ENCODE results near the gene PLLP. TPM values are rescaled to one million over a fixed set of nuclear protein-coding genes. Genes with fewer than 3 reads are reported as not detected.
"Not testable (repeated sequence)": the region's sequence is repeated elsewhere in the genome, so short reads cannot be mapped to it uniquely, and the experiment has no call there.

PLLP gene
- total RNA-seq, 2 donors from 2014 or later, result 5.0 to 8.2 TPM

GRCh38 chr16:57281791-57282190, 2.7 kb downstream of the PLLP start:
- intact Hi-C loops (cut with DNase I), result loop anchor here in 1 of 2 donors (10.0 kb wide), 1 partner anchor 97 kb away; the partner anchor contains the start of genes PSME3IP1 and RSPRY1
- DNase-seq, result peak; percentile 4
- ATAC-seq, result no peak

- intact Hi-C loops (cut with DNase I), result loop anchor here in 1 of 2 donors (10.0 kb wide), 1 partner anchor 95 kb away; the partner anchor contains the start of genes PSME3IP1 and RSPRY1
- DNase-seq (peak; percentile 27), ATAC-seq (no peak)
Observed at GRCh38 chr16:57279780-57280638, 4.5 kb downstream of the PLLP start.

- intact Hi-C loops (cut with DNase I), result no loop called here
- peak; percentile 15 for DNase-seq
- ATAC-seq, result no peak
Observed at GRCh38 chr16:57278494-57278893, 6.0 kb downstream of the PLLP start.

GRCh38 chr16:57277586-57277985, 6.9 kb downstream of the PLLP start:
- intact Hi-C loops (cut with DNase I), result no loop called here
- ATAC-seq (peak; percentile 57 to 61), DNase-seq (peak; percentile 26)

DNA sequence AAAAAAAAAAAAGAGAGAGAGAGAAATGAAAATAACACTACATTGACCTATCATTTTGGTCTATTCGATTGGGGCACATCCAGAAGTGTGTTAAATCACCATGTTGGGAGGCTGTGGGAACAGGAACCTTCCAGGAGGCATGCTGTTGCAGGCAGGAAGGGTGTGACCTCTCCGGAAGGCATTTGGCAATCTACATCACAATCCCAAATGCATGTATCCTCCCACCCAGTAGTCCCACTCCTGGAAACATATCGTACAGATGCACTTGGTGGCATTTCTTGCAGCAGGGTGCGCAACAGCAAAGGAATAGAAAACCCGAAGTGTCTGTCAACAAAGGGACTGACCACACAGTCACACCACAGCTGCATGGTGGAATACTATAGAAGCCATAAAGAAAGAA, 7.9 kb downstream of the PLLP start:
- intact Hi-C loops (cut with DNase I), result no loop called here
- peak; percentile 53 for DNase-seq
- ATAC-seq, result peak in 1 of 2 donors; percentile 58

DNA sequence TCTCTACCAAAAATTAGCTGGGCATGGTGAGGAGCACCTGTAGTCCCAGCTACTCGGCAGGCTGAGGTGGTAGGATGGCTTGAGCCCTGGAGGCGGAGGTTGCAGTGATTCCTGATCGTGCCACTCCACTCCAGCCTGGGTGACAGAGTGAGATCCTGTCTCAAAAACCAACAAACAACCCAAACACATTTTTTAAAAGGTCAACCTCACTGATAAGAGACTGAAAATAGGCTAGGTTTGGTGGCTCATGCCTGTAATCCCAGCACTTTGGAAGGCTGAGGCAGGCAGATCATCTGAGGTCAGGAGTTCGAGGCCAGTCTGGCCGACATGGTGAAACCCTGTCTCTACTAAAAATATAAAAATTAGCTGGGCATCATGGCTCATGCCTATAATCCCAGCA, 8.5 kb downstream of the PLLP start:
- intact Hi-C loops (cut with DNase I); ATAC-seq: not testable (repeated sequence)
- peak; percentile 12 for DNase-seq

GRCh38 chr16:57273826-57274225, 10.6 kb downstream of the PLLP start:
- DNase-seq (no peak), ATAC-seq (no peak)
- intact Hi-C loops (cut with DNase I), result no loop called here

DNA sequence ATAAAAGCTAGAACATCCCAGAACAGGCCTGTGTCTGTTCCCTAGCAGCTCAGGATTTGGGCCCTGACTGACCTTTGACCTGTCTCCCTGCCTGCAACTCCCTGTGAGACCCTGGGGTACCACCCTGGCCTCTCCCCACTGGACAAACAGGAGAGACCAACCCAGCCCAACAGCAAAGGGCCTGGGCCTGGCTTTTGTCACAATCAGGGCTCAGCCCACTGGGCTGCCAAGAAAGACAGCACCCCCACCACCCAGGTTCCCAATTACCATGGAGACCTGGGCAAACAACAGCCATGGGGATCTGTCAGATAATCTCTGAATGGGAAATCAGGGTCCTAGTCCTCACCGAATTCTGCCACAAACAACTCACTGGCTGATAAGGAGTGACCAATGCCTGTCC, 11.1 kb downstream of the PLLP start:
- ATAC-seq (no peak), DNase-seq (peak; percentile 30)
- intact Hi-C loops (cut with DNase I), result no loop called here

DNA sequence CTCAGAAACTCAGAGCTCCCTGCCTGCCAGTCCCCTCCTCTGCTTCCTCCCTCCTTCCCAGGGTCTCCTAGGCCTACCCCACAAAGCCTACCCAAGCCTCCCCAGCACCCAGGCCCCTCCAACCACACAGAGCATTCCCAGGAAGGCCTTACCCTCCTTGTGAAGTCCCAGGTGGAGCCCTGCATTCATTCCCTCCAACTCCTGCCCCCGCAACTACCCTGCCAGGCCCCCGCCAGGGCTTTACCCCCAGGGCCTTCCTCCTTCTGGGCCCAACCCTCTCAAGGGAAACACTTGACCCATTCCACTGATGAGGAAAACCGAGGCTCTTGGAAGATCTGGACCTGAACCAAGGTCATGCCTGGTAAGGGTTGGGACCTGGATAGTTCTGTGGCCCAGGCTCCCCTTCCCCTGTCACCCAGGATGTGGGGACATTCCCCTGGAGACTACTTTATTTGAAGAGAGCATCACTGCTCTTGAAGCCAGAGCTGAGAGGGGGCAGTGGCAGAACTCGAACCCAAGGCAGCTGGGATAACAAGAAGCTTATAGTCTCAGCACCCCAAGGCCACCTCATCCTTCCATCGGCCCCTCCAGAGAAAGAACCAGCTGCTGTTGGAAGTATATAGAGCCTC, 12.5 kb downstream of the PLLP start:
- intact Hi-C loops (cut with DNase I), result no loop called here
- no peak for ATAC-seq
- peak; percentile 5 for DNase-seq

DNA sequence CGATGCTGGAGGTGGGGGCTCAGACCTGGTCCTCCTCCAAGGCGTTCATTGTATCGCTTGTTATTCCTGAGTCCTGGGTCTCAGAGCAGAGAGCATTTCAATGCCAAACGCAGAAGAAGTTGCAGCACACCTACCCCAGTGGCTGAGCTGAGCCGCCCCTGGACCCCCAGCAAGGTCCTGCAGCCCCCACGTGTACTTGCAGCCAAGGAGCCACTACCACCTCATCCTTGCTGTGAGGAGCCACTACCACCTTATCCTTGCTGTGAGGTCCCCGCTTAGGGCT, 13.5 kb downstream of the PLLP start:
- intact Hi-C loops (cut with DNase I), result no loop called here
- ATAC-seq (no peak), DNase-seq (peak; percentile 3)

- intact Hi-C loops (cut with DNase I), result no loop called here
- ATAC-seq (no peak), DNase-seq (peak; percentile 14)
Observed at GRCh38 chr16:57270221-57271062, 14.0 kb downstream of the PLLP start.

DNA sequence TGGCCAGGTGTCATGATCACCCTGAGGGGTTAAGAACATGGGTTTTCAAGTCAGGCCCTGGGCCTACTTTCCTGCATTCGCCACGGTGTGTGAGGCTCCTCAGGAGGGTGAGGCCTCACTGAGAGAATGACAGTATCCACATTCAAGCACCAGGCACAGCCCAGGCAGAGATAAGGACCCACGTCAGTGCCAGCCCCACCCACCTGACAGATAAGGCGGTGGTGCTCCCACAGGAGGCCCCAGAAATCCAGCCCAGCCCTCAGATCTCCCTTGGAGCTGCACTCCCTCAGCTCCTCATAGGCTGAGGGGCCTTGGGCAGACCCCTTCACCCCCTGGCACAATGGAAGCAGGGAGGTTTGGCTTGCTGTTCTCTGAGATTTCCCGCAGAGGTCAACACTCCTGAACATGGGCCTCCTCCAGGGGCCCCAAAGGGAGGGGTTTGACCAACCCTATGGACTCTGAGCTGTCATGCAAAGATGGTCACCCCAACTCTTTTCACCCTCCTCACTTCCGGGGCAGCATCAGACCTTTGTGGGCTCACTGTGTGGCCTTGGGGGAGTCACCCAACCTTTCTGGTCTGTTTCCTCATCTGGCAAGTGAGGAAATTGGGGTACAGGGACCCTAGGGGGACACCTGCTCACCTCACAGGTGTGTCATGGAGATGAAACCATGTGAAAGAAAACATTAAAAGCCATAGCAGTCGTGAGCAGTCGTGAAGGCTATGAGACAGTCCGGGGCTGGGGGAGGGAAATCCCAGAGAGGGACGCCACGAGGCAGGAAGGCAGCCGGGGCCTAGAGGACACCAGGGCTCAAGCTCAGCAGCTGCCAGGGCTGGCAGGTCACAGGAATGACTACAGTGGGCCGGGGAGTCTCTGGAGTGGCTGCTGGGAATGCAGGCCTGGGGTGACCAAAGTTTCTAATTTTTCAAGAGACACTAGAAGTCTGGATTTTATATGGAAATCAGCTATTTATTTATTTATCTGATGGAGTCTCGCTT, 15.4 kb downstream of the PLLP start:
- ATAC-seq (peak; percentile 77 to 89), DNase-seq (peak; percentile 87)
- intact Hi-C loops (cut with DNase I), result no loop called here

GRCh38 chr16:57267343-57267742, 17.1 kb downstream of the PLLP start:
- DNase-seq; intact Hi-C loops (cut with DNase I); ATAC-seq: not testable (repeated sequence)

DNA sequence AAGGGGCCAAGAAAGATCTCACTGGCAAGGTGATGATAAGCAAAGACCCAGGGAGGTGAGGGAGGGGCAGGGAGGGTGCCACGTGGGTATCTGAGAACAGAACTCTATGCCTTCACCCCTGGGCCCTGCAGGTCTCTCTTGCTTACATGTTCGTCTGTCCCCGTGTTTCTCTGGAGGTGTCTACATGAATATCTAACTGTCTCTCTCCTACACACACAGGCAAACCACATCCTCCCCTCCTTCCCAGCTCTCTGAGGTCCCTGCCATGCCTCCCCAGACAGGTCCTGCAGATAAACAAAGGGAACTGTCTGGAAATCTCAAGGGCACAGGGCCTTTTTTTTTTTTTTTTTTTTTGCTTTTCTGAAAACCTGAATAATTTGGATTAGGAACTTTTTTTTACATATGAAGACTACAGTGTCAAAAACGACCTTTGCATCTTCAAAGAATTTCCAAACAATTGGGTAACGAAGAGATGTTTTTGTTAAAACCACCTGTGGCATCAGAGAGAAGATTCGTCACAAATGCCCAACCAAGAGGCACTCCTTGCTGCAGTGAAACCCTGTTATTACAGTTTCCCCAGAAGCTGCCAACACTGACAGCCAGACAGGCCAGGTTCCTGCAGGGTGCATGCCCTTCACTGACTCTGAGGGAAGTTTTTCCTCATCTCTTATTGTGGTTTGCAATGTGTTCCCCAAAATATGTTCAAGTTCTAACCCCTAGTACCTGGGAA, 17.8 kb downstream of the PLLP start:
- no peak for DNase-seq
- ATAC-seq, result peak; percentile 9 to 18
- intact Hi-C loops (cut with DNase I), result no loop called here

DNA sequence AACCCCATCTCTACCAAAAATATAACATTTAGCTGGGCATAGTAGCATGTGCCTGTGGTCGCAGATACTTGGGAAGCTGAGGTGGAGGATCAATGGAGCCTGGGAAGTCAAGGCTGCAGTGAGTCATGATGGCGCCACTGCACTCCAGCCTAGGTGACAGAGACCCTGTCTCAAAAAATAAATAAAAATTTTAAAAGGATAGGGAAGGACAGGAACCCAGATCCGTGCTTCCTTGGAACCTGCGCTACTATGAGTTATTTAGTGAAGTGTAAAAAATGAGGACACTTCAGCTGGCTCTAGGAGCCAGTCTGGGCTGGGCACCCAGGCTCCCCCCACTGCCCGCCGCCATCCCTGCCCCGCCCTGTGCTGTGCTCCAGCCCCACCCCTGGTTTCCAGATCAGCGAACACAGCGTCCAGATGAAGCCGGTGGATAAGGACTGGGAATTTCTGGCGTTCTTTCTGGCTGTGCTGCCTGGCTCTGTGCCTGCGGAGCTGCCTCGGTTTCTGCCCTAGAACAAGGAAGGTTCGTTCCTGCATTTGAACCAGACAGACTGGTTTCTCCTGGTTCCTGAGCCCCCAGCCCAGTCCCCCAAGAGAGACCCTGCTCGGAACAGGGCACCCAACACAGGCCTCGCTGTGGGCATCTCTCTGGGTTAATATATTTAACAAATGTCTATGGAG, 18.5 kb downstream of the PLLP start:
- ATAC-seq (peak; percentile 84 to 86), DNase-seq (peak; percentile 88)
- intact Hi-C loops (cut with DNase I), result no loop called here

DNA sequence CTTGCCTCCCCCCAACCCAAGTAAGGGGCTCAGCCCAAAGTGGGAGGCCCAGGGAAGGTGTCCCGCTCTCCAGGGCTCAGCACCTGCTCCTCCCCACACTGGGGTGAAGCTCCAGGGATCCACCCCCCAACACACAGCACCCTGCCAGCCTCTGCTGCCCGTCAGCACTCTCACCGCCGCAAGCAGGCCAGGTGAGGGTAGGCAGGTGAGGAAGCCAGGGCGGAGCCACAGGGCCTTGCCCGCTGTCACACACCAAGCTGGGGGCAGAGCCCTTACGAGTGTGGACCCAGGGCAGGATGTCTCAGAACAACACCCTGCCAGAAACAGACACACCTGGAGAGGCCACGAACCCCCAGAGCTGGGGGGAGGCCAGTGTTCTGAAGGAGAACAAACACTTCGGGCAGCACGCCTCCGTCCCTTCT, 19.5 kb downstream of the PLLP start:
- DNase-seq, result peak; percentile 17
- ATAC-seq, result no peak
- intact Hi-C loops (cut with DNase I), result no loop called here

GRCh38 chr16:57264381-57264780, 20.1 kb downstream of the PLLP start:
- DNase-seq, result peak; percentile 8
- no peak for ATAC-seq
- intact Hi-C loops (cut with DNase I), result no loop called here
